ENCODE measurements around the gene PPP1R8.

GRCh38 chr1:27869719-27870085 lies 39.1 kb downstream of the PPP1R8 start:
- TF ChIP-seq CTCF (IDR thresholded peaks at IDR 0.05) (no peak), POLR2AphosphoS5 (IDR thresholded peaks at IDR 0.05) (no peak)

All from suprapubic skin (tissue), 3 donors.